Cardiac ventricle fibroblast (primary cell): Measurements from ENCODE around the gene ATG9B. TPM values are rescaled to one million over a fixed set of nuclear protein-coding genes. Genes with fewer than 3 reads are reported as not detected.

ENCODE experiments used
- total RNA-seq: library from RNA; depleted of rRNA; stranded (reverse); fragments of >200 nt; gene quantifications from 2 replicates; pipeline ENCODE4 v1.2.3, GENCODE V29; 2015

ATG9B gene, protein sequence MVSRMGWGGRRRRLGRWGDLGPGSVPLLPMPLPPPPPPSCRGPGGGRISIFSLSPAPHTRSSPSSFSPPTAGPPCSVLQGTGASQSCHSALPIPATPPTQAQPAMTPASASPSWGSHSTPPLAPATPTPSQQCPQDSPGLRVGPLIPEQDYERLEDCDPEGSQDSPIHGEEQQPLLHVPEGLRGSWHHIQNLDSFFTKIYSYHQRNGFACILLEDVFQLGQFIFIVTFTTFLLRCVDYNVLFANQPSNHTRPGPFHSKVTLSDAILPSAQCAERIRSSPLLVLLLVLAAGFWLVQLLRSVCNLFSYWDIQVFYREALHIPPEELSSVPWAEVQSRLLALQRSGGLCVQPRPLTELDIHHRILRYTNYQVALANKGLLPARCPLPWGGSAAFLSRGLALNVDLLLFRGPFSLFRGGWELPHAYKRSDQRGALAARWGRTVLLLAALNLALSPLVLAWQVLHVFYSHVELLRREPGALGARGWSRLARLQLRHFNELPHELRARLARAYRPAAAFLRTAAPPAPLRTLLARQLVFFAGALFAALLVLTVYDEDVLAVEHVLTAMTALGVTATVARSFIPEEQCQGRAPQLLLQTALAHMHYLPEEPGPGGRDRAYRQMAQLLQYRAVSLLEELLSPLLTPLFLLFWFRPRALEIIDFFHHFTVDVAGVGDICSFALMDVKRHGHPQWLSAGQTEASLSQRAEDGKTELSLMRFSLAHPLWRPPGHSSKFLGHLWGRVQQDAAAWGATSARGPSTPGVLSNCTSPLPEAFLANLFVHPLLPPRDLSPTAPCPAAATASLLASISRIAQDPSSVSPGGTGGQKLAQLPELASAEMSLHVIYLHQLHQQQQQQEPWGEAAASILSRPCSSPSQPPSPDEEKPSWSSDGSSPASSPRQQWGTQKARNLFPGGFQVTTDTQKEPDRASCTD
- 0.25 TPM in 1 of 2 replicates, not detected in the other for total RNA-seq

DNA sequence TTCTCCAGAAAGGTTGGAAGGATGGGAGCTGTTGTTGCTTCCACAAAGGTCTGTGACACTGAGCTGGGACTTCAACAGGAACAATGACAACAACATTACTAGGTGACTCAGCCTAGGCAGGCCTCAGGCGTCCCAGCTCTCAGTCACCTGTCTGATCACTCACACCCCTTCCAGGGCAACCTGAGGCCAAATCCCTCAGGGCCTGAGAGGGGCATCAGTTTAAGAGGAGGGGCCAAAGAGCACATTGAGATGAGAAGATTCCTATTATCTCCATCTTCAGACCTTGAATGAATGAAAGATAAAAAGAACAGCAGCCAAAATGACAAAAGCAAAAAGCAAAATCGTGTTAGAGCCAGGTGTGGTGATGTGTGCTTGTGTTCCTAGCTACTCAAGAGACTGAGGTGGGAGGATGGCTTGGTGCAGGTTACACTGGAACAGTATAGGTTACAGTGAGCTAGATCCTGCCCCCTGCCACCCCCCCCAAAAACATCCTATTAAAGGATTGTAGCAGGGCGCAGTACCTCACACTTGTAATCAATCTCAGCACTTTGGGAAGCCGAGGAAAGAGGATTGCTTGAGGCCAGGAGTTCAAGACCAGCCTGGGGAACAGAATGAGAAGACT, at the start of gene ATG9B:
ATG9B (minus strand) TSS at position 60 of the 622 bp plus-strand sequence. CDS start 71 bp downstream, outside the sequence.

DNA sequence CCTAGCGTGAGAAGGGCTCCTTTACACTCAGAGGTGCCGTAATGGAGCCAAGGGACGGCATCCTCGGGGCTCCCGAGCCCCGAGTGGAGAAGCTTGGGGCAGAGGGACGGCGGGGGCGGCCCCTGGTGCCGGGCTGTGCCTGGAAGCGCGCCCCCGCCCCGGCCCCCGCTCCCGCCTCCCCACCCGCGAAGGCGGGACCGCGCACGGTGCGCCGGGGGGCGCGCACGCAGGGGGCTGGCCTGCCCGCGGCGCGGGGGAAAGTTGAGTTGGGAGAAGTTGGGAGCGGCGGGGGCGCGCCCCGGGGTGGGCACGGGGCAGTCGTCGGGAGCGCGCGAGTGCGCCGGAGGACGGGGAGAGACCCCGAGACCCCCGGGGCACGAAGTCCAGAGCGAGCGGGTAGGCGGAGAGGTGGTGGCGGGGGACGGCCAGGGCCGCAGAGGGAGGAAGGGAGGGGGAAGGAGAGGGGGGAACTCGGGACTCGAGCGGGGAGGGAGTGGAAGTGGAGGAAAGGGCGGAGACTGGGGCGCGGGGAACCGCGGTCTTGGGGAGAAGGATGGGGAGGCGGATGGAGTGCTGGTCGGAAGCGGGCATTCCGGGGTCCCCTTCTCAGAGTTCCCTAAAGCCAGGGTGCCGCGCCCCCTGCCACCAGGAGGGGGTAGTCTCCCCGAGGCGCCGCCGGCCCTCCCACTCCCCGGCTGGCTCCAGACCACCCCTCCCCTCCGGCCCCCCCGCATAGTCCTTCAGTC, 35.2 kb upstream of the ATG9B start, which contains the start of gene SLC4A2:
SLC4A2 (plus strand) TSS at position 223 of the 746 bp plus-strand sequence. CDS start 2,399 bp downstream, outside the sequence.

GRCh38 chr7:151057506-151057988, 33.3 kb upstream of the ATG9B start, which contains the start of gene CDK5:
Gene CDK5, minus strand, starts transcription at chr7:151057897. Its CDS starts 49 bp downstream, at chr7:151057848.

GRCh38 chr7:151047976-151048815, 23.9 kb upstream of the ATG9B start, which contains the start of gene ASIC3:
Gene ASIC3, plus strand, starts transcription at chr7:151048531. Its CDS starts 355 bp downstream, at chr7:151048886.

GRCh38 chr7:151028131-151028947, 4.0 kb upstream of the ATG9B start, which contains the start of gene ABCB8:
Gene ABCB8, plus strand, starts transcription at chr7:151028450. Its CDS starts 66 bp downstream, at chr7:151028516.

GRCh38 chr7:150990416-150991186, 33.7 kb downstream of the ATG9B start, which contains the start of gene NOS3:
Gene NOS3, plus strand, starts transcription at chr7:150991017. Its CDS starts 2,787 bp downstream, at chr7:150993804.

DNA sequence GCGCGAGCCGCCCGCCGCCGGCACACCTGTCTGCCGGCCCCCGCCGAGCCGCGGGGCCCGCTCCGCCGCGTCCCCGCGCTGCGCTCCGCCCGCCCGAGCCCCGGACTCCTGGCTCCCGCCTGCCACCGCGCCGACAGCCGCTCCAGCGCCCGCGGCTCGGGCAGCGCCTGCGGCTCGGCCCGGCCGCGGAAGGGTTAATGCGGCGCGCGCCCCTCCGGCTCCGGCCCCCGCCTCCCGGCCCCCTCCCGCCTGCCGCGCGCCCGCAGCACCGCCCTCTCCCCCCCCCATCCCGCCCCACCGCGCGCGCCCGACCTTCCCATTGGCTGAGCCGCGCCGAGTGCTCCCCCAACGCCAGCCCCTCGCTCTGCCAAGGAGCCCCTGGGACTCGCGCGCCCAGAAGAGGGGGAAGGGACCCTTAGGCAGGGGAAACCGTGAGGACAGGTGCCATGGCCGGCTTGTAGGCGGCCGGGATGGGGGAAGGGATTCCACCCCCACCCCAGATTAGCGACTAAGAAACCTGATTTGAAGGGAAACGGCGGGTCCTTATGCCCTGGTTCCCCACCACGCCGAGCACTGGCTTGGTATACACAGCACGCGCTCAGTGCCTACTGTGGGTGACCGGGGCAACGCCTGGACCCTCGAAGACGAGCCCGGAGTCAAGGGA, 46.0 kb downstream of the ATG9B start, which contains the start of gene KCNH2:
KCNH2 (minus strand) TSS at position 196 of the 664 bp plus-strand sequence. CDS start 408 bp downstream, outside the sequence.

Other genes with a start within 250 kb of the ATG9B start
- not detected in 2 replicates for gene TMEM176B, start 224.1 kb downstream of the ATG9B start, total RNA-seq
- gene TMEM176A, start 223.7 kb downstream of the ATG9B start, total RNA-seq = 0.31 and 0.54 TPM in 2 replicates
- not detected in 2 replicates for gene AOC1, start 172.0 kb downstream of the ATG9B start, total RNA-seq
- not detected in 2 replicates for gene KCNH2, start 46.2 kb downstream of the ATG9B start, total RNA-seq
- 2.1 and 3.1 TPM in 2 replicates for gene NOS3, start 33.5 kb downstream of the ATG9B start, total RNA-seq
- gene ABCB8, start 4.0 kb upstream of the ATG9B start, total RNA-seq = 20.8 and 21.7 TPM in 2 replicates
- gene ASIC3, start 24.0 kb upstream of the ATG9B start, total RNA-seq = 0.37 TPM in 1 of 2 replicates, not detected in the other
- gene CDK5, start 33.4 kb upstream of the ATG9B start, total RNA-seq = 16.2 and 16.4 TPM in 2 replicates
- gene SLC4A2, start 35.1 kb upstream of the ATG9B start, total RNA-seq = 53.1 and 65.6 TPM in 2 replicates
- gene FASTK, start 56.3 kb upstream of the ATG9B start, total RNA-seq = 56.7 and 67.3 TPM in 2 replicates
- 33.2 and 35.4 TPM in 2 replicates for gene TMUB1, start 59.0 kb upstream of the ATG9B start, total RNA-seq
- gene AGAP3, start 62.0 kb upstream of the ATG9B start, total RNA-seq = 23.6 and 25.4 TPM in 2 replicates
- gene GBX1, start 143.2 kb upstream of the ATG9B start, total RNA-seq = not detected in 2 replicates
- not detected in 2 replicates for gene ASB10, start 162.8 kb upstream of the ATG9B start, total RNA-seq
- not detected in 2 replicates for gene H2BK1, start 186.0 kb upstream of the ATG9B start, total RNA-seq
- gene ABCF2, start 202.7 kb upstream of the ATG9B start, total RNA-seq = 39.1 and 44.1 TPM in 2 replicates
- gene CHPF2, start 208.0 kb upstream of the ATG9B start, total RNA-seq = 81.6 and 93.4 TPM in 2 replicates
- gene SMARCD3, start 224.2 kb upstream of the ATG9B start, total RNA-seq = 41.3 and 44.9 TPM in 2 replicates